NCI-H2081 treated with DMSO at 0.1 percent for 48 hours (cell line): Measurements from ENCODE around the gene MTHFD2L.

ENCODE experiments used
- DNase-seq: peaks from one replicate; lab custom pipeline; 2025; lab: John Stamatoyannopoulos, UW

MTHFD2L gene

DNA sequence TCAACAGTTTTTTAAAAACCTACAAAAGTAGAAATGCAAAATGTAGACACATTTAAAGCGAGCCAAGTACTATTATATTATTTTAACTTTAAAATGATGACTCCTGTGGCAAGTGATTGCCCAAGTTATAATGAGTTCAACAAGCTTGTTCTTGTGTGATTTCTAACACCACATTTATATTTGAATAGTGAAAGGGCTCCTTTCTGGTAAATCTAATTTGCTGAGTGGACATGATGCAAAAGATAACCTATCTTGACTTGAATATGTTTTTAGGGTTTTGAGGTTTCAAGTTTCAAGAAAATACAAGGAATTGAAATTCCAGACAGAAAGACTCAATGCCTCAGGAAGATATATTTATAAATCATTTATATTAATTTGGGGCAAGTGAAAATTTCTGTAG is 149.3 kb downstream of the MTHFD2L start:
- DNase-seq = no peak

DNA sequence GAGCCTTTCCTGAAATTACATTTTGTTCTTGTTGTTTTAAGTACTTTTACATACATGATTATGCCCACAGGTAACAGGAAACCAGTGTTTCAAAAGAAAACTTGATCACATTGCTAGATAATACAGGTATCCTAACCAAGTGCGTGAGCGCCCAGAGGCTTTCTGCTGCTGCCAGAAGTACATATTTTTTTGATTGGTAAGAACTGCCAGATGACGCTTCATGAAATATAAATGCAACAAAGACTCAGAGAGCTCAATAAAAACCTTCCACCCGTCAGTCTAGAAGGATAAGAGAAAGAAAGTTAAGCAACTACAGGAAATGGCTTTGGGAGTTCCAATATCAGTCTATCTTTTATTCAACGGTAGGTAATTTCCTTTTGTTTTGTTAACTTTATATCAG is 150.3 kb downstream of the MTHFD2L start, which contains the start of gene EPGN:
Gene EPGN, plus strand, starts transcription at position 256 of the 400 bp plus-strand sequence. Its CDS starts 64 bp downstream, at position 320.
- no peak for DNase-seq

DNA sequence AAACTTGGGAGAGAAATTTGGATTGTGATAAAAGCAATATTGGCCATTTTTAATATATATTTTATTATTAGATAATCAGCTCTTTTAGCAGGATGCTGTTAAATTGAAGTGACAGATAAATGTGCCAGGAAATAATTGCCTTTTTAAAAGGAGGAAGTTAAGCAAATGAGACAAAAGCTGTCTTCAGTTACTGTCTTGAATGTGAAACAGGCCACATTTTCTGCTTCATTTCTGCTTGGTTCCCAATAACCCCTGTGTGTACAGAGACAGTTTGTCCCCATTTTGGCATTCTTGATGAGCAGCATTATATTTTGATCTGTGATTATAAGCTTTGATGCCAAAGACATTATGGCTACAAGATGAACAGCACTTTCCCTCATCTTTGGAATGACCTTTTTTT is 151.3 kb downstream of the MTHFD2L start:
- no peak for DNase-seq

DNA sequence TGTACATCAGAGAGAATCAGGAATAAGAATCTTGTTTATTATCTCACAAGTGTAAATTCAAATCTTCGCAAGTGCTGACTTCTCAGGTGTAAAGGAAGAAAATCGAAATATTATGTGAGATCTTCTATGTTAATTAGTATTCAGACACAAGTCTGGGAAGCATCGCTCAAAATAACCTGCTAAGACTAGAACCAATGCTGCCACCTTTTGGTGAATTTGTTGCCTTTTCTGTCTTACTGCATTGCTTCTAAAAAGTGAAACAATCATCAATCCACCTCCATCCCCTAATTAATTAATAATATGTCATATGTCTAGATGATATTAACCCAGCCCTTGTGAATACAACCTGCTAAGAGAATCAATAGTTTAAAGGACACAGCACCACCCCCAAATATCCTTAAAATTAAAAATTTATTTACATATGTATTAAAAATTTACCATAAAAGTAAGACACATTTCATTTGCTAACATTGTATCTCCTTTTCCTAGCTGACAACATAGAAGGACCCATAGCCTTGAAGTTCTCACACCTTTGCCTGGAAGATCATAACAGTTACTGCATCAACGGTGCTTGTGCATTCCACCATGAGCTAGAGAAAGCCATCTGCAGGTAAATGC is 153.9 kb downstream of the MTHFD2L start:
- no peak for DNase-seq

DNA sequence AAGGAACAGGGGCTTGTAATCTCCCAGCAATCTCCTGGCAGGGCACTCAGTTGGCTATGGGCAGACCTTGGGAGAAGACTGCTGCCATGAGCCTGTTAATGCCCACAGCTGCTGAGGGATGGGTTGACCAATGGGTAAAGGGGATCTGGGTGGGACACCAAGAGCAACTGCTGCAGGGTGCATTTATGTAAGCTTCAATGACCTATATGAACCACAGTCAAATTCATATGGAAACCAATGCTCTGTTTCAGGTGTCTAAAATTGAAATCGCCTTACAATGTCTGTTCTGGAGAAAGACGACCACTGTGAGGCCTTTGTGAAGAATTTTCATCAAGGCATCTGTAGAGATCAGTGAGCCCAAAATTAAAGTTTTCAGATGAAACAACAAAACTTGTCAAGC is 156.4 kb downstream of the MTHFD2L start:
- no peak for DNase-seq

DNA sequence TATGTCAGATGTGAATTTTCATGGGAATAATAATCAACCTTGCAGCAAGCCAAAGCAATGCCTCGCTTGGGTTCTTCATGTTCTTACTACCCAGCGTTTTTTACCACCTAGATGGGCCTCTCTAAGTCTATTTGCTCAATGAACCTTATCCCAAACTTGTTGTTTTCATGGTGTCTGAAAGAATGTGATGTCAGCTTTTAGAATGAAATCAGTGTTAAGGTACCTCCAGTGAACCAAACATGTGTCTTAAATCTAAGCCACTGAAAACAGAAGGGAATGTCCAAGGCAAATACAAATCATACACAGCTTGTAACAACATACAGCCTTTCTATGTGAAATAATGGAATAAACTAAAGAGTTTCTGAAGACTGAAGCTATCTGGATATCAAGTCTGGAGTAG is 157.0 kb downstream of the MTHFD2L start:
- no peak for DNase-seq

DNA sequence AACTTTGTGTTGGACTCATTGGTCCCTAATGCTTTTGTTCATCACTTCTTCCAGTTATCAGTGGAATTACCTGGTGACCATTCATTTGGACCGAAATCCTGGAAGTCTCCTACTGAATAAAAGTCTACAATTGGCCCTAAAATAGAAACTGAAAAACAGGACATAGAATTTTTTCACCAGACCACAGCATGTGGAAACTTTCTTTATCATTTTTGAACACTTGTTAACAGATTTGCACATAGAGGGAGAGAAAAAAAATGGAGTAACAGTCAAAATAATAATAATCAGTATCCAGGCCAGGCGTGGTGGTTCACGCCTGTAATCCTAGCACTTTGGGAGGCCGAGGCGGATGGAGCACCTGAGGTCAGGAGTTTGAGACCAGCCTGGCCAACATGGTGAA is 157.5 kb downstream of the MTHFD2L start:
- DNase-seq = no peak

DNA sequence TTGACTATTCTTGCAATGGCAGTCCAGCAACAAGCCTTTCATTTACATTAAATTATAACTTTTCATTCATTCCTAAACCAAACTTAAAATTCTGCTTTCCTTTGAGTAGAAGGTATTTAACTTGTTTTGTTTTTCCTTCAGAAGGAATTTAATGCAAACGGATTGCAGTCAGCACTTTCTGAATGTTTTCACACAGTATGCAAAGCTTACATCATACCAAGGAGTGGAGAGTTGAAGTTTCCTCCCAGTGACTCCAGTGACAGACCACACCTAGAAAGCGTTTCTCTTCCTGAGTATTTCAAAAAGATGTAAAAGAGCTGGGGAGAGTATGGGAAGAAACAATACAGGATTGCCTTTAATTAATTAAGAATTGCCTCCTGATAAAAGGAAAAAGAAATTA is 158.5 kb downstream of the MTHFD2L start:
- no peak for DNase-seq

DNA sequence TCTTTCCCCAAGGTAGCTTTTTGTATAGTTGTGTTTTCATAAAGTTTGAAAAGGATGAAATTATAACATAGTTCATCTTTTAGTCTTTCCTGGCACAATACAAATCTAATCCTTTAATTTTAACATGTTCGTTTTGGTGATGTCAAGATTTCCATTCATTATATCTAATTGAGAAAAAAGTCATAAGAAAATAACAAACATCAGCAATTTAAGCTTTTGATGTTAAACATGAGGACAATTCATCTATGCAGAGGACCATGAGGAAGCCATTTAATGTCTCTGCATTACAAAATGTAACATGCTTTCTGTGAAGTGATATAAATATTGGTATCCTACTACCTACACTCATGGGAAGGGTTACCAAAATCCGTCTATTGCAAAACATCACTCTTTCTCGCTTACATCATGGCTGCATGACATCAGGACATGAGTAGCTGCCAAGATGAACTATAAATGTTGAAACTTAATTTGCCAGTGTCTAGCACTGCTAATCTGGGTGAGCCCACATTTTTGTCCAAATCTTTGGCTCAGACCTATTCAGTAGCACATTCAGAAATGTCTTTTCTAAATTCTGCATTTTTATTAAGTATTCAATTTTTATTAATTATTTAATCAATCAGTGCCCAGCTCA is 159.8 kb downstream of the MTHFD2L start:
- no peak for DNase-seq

DNA sequence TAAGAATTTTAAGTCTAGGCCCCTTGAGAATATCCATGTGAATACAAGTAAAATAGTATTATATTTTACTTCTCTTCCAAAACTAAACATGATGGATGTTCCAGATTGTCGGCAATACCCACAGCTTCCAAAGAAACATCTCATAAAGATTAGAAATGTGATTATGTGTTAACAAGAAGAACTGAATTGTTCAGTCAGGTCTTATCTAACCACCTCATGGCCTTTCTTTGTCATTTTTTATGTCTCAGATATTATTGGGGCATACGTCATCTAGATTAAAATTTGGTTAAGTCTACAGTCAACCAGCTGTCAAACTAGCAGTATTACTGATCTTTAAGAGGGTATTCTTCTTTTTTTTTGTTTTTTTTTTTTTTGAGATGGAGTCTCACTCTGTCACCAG is 160.4 kb downstream of the MTHFD2L start:
- no peak for DNase-seq

DNA sequence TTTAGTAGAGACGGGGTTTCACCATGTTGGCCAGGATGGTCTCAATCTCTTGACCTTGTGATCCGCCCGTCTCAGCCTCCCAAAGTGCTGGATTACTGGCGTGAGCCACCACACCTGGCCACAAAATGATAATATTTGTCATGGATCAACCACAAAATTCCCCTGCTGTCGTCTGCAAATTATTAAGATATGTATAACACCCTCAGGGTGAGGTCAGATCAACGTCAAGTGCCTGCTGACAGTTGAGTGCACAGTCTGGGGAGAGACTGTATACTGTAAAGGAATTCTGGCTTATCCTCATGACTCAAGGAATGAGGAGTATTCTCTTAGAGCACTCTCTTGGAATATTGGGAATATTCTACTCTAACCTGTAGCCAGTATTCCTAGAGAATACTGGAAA is 161.6 kb downstream of the MTHFD2L start:
- no peak for DNase-seq

DNA sequence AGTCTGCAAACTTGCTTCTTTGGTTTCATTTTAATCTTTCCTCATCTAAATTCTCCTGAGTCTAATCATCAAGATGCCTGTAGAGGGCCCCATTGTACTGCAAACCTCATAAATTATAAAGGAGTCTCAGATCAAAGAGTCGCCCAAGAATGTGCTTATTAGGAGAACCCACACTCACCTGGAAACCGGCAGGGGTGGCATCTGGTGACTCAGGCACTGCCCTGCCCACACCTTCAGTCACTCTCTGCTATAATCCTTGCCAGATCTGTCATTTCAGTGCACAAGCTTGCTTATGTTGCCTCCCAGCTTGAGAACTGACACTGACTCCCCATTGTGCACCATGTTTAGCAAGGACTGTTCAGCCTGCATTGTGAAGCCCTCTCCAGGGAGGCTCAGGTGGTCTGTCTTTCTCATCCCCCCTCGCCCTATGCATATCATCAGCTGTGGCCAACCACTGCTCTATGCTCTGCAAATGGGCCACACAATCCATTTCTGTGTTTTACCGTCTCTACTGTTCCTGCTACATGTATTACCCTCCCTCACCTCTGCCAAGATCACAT is 162.7 kb downstream of the MTHFD2L start:
- no peak for DNase-seq

DNA sequence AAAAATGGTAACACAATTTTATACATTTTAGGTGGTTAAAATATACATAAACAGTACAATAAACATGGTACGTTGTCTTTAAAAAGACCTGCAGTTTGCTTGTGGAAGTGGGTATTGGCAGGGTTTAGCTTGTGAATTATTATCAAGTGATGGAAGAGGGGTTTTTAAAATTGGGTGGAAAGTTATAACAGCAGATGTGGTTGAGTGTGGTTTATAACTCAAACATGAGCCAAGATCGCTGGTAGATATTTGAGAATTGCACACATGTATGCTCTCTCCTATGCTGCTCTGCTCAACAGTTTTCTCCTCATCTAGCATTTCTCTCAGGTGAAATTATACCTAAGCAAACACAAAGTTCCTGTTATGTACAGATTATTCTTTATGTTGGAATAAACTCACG is 164.4 kb downstream of the MTHFD2L start:
- DNase-seq = no peak

DNA sequence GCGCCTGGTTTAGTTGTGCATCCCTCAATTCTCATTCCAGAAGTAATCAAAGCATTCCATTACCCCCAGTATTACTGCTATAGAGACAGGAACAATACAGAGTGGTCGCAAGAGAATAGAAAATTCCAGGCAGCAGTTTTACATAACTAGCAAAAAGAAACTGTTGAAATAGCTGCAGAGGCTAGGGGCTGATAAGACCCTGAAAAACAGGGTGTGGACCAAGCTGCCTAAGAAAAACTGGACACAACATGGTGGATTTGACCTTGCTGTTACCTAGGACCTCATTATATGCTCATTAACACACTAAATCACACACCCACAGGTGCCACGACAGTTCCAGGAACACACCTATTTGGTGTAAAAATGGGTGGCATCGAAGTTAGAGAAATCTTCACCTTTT is 165.7 kb downstream of the MTHFD2L start:
- no peak for DNase-seq

DNA sequence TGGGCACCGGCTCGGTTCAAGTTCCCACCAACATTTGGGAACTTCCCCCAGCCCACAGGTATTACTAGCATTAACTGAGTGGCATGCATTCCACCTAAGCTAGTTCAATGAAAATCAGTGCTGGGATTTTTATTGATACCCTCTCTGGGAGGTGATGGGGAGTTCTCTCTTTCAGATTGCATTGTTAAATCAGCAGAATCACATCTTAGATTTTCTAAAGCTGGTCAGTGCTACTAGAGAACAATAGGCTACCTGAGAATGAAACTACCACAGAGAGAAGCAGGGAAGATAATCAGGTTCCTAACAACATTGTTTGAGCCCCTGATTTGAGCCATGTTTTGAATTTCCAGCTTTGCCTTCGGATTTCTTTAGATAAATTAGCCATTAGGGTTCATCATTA is 166.3 kb downstream of the MTHFD2L start:
- DNase-seq = no peak

DNA sequence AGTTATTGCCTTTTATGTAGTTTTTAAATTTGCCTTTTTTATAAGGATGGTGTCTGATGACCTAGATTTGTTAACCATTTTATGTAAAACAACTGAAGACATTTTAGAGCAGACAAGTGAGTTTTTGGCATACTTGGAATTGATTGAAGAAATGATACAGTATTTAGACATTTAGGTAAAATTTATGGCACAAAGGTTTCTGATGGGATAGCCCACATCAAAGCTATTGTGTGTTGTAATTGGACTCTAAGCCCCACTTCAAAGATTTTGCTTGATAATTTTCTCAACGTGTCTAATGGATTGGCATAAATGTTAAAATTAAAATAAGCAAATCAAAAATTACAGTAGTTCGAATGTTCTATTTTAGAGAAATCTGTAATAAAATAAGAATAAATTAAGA is 168.0 kb downstream of the MTHFD2L start:
- no peak for DNase-seq

DNA sequence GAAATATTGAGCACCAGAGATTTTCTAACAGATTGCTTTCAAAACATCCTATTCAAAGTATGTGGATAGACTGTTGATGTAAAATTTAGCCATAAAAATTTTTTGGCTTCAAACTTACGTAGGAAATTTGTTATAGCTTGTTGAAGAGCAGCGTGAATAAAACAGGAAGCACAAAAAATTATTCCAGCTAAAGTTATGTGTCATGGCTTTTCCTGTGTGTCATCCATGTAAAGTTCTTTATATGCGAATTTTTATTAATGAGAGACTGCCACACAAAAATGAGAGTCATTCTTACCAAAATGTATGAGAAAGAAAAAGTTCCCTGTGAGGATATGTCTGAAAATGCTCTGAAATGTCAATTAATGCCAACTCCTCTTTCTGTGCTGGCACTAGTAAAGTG is 169.8 kb downstream of the MTHFD2L start:
- DNase-seq = no peak

DNA sequence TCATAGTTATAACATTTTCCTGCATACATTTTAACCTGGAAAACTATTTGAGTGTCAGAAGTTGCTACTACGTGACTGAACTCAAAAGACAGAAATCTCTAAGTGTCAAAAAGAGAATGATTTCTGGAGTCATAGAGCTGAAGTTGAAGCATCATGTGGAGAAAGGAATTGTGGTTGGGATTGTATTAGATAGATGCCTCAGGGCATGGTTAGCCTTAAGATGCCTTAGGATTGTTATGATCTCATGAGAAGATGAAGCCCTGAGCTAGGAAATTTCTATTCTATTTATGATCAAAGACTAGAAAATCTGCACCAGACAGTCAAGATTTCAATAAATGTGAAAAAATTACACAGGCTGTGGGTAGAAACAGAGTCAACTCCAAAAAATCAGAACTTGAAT is 170.6 kb downstream of the MTHFD2L start:
- no peak for DNase-seq

DNA sequence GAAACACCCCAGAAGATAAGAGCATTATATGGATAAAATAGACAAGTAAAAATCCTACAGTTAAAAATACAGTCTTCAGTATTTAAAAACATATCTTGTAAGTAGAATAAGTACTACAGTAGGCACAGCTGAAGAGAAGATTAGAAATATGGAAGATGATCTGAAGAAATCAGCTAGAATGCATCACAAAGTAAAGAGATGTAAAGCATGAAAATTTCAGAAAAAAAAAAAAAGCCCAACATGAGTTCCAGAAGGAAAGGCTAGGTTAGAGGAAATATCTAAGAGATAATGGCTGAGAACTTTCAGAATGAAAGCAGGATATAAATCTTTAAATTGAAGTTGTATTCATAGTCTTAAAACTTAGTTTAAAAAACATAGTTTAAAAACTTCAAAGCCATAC is 171.4 kb downstream of the MTHFD2L start:
- DNase-seq = no peak

DNA sequence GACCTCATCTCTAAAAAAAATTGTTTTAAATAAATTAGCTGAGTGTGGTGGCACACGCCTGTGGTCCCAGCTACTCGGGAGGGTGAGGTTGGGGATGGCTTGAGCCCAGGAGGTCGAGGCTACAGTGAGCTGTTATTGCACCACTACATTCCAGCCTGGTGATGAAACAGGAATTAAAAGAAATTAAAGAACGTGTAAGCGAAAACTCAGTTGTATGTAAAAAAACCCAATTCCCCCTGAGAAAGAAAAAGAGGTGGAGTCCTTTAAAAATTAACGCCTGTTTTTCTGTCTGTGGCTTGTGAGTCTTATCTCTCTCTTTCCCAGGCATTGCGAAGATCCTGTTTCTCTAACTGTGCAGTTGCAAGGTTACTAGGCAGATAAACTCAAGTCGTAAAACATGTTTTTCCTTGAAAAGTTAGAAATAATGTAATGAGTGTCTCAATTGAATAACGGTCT is 172.4 kb downstream of the MTHFD2L start:
- no peak for DNase-seq

DNA sequence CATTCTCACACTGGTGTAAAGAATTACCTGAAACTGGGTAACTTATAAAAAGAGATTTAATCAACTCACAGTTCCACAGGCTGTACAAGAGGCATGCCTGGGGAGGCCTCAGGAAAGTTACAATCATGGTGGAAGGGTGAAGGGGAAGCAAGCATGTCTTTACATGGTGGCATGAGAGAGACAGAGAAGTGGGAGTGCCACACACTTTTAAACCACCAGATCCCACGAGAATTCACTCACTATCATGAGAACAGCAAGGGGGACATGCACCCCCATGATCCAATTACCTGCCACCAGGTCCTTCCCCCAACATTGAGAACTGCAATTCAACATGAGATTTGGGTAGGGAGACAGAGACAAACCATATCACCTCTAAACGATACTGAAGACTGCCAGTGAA is 173.3 kb downstream of the MTHFD2L start:
- DNase-seq = no peak

DNA sequence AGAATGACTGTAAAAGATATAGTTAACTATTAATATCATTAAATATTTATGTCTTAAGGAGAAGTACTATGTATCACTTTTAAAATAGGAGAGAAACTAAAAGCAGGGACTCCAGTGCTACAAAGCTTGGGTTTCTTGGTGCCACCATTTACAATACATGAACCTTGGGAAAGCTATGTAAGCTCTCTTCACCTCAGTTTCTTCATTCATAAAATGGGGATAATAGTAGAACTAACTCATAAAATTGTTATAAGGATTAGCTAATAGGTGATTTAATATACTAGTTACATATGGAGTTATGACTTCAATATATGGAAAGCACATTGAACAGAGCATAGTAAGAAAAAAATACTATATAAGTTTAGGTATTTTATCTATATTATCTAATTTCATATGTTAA is 174.0 kb downstream of the MTHFD2L start:
- no peak for DNase-seq

DNA sequence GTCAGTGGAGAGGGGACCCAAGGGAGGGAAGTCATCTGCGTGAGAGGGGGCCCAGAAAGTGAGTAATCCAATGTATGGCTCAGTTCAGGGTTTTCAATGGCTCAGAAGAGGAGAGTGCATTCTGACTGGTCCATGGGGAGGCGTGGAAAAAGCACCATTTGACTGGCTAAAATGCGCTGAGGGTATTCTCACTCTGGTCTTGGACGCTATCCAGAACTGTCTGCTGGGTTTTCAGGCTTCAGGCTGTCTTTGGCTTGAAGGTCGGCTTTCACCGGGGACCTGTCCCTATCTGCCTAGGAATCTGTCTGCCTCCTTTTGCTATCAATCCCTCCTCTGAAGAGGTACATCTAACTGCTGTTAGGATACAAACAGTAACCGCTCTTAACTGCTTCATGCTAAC is 176.7 kb downstream of the MTHFD2L start:
- DNase-seq = no peak
